Activated naive CD4-positive, alpha-beta T cell treated with anti-CD3 and anti-CD28 coated beads, Interleukin-2, amount 50 U/mL, for 16 hours (primary cell): Measurements from ENCODE around the gene FAM118A.
A peak's percentile ranks its signal among the peaks of the same experiment; 100 is the strongest.
"Not testable (repeated sequence)": the region's sequence is repeated elsewhere in the genome, so short reads cannot be mapped to it uniquely, and the experiment has no call there.

Experiments used
- DNase-seq: peaks from one replicate; pipeline ENCODE4 v3.0.0-alpha.2; 2020

The FAM118A gene

GRCh38 chr22:45284705-45285262 is 24.9 kb upstream of the FAM118A start, which contains the start of gene UPK3A:
Gene UPK3A, plus strand, starts transcription at chr22:45284949. Its CDS starts 65 bp downstream, at chr22:45285014.
- DNase-seq = peak; percentile 72

- DNase-seq = no peak
Observed at GRCh38 chr22:45285263-45286058, 24.3 kb upstream of the FAM118A start.

- DNase-seq = no peak
Observed at GRCh38 chr22:45286854-45287551, 22.7 kb upstream of the FAM118A start.

GRCh38 chr22:45290410-45290936 is 19.3 kb upstream of the FAM118A start:
- DNase-seq = no peak

GRCh38 chr22:45291061-45291930 is 18.4 kb upstream of the FAM118A start:
- no peak for DNase-seq

- DNase-seq = no peak
Observed at GRCh38 chr22:45291931-45292290, 17.8 kb upstream of the FAM118A start.

- no peak for DNase-seq
Observed at GRCh38 chr22:45292731-45293442, 16.8 kb upstream of the FAM118A start.

GRCh38 chr22:45294030-45294429 is 15.7 kb upstream of the FAM118A start:
- no peak for DNase-seq

- DNase-seq = not testable (repeated sequence)
Observed at GRCh38 chr22:45295004-45295403, 14.7 kb upstream of the FAM118A start.

- DNase-seq = no peak
Observed at GRCh38 chr22:45295492-45295891, 14.2 kb upstream of the FAM118A start.

- peak; percentile 17 for DNase-seq
Observed at GRCh38 chr22:45296628-45297297, 13.0 kb upstream of the FAM118A start.

- DNase-seq = no peak
Observed at GRCh38 chr22:45298934-45299505, 10.7 kb upstream of the FAM118A start.

- DNase-seq = no peak
Observed at GRCh38 chr22:45302751-45303150, 7.0 kb upstream of the FAM118A start.

- DNase-seq = no peak
Observed at GRCh38 chr22:45303181-45303580, 6.6 kb upstream of the FAM118A start.

GRCh38 chr22:45304971-45305370 is 4.8 kb upstream of the FAM118A start:
- DNase-seq = no peak

- no peak for DNase-seq
Observed at GRCh38 chr22:45305456-45306075, 4.2 kb upstream of the FAM118A start.

- DNase-seq = no peak
Observed at GRCh38 chr22:45306139-45306538, 3.6 kb upstream of the FAM118A start.

- no peak for DNase-seq
Observed at GRCh38 chr22:45308391-45308956, 1.3 kb upstream of the FAM118A start.

GRCh38 chr22:45308957-45309421 is 745 bp upstream of the FAM118A start:
- peak; percentile 27 for DNase-seq
